T-helper 2 cell treated with Interferon-gamma antibody and Interleukin-4, amounts not matched to agents 100 ng/mL and 5 ng/mL, for 36 hours (primary cell): Measurements from ENCODE around the gene ACTRT2. TPM values are rescaled to one million over a fixed set of nuclear protein-coding genes. Genes with fewer than 3 reads are reported as not detected.

Experiments used
- intact Hi-C: fragments of 100-400 bp; cut with micrococcal nuclease; formaldehyde crosslinking; loops from one replicate; pipeline ENCODE4 v1.15.1; 2023
- total RNA-seq: library from RNA; stranded (reverse); gene quantifications from 2 replicates; pipeline ENCODE4 v1.2.3, GENCODE V29; 2022

ACTRT2 gene
- total RNA-seq, 1 donor from 2014 or later: not detected

DNA sequence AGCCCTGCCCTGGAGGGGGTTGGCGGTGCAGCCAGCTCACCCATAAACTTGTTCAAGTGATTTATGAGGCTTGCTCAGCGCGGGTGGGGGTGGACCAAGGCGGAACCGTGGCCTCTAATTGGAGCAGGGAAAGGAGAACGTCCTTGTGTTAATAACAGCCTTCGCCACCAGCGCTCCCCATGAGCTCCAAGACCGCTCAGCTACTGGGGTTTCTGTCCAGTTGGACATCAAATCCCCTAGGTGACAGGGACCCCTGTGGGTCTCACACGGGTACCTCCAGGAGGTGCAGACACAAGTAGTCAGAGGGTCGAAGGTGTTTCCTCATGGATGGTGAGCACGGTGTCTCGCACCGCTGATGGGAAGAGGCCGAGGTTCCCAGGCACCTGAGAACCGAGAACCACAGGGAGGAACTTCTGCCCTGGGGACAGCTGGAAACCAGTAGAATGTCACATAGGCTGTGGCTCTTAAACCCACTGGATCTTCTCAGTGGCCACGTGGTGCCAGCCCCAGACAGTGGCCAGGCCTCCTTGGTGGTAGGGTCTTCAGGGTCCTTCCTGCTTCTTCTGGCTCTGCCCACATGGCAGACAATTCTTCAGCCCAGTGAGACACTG, 3.7 kb upstream of the ACTRT2 start:
- intact Hi-C loops: no loop called here

DNA sequence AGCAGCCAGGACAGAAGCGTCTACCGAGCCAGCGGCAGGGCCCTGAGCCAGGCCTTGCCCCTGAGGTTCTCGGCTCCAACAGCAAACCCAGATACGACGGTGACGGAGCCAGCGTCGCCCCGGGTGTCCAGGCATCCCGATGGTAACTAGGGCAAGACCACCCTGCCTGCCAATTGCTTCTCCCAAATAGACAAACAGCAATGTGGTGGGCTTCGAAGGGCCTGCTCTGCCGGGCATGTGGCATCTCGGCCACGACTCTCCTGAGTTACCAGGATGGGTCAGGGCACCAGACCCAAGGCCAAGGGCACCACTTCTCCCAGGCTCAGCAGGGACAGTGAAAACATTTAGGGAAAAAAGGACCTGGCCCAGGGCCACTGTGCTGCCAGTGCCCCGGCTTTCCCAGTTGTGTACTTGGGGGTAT, 3.2 kb upstream of the ACTRT2 start:
- intact Hi-C loops: no loop called here

DNA sequence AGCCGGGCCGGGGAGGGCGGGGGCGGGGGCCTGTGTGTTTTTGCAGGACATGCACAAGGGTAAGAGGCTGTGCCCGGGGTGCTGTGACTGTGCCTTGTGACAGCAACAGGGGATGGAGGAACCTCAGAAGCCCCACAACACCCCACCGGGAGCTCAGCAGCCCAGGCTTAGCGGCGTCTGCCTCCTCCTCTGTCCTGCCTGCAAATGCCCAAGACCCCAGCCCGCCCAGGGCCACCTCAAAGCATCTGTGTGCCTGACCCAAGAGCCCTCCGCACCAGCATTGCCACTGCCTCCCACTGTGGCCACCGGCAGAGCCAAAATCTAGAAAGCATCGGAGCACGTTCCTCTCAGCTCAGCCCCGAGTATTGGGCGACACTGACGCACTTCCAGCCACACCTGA, 2.7 kb upstream of the ACTRT2 start:
- intact Hi-C loops: no loop called here

DNA sequence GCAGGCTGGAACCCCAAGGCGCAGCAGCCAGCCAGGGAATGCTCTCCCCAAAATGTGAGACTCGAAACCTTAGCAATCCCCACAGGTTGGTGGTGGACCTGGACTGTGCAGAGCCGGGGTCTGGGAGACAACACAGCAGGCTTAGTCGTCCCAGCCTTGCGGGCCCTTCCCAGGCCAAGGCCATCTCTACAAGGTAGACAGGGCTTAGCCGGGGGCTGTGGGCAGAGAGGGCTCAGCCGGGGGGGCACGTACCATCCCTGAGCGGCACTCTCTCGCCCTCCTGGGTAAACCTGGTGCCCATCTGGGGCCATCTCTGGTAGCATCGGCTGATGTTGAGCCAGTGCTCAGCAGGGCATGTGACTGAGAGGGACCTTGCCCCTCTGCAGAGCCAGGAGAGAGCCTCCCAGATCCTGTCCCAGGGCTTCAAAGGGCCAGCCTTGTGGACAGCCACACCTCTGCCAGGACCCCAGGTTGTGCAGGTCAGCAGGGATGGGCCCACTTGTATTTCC, 2.2 kb upstream of the ACTRT2 start:
- intact Hi-C loops: no loop called here

DNA sequence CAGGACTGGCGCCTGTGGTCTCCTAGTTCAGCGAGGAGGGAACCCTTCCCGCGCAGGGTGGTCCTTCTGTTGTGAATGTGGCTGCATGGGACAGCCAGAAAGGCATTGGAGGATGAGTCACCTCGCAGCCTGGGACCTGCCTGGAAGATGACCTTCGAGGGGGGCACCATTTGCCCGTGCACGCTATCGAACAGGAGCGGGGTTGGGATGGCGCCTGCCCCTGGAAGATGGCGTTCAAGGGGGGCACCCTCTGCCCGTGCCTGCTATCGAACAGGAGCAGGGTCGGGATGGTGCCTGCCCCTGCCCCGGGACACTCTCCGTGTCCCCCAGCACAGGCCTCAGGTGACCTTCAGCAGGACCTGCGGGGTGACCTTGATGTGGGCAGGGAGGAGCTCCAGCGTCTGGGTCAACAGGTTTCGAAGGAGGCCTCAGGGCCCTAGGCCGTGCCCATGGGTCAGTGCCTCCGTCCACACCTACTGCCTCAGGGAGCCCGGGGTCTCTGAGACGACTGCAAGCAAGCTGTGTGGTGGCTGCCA, 1.7 kb upstream of the ACTRT2 start:
- intact Hi-C loops: no loop called here

DNA sequence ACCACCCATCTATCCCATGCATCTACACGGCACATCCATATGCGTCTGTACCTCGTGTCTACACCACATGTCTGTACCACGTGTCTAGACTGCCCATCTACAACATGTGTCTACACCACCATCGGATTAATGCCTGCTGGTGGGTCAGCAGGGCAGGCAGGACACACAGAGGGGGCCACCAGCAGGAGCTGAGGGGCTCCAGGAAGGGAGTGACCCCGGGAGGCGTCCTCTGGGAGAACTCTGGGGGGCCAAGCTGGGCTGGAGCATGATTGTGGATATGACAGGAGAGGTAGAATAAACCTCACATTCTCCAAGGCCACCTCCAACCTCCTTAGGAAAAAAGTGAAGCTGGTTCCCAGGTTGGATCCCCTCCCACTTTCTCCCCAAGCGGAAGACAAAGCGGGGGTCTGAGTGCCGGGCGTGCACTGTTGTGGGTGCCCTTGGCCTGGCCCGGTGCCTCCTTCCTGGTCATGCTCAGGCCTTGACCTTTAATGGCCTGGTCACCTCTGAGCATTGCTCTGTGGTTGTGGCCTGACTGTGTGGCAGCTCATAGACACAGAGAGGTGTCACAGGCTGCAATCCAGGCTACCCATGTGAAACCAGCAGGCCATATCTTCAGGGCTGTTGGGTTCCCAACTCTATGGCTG, 881 bp upstream of the ACTRT2 start:
- intact Hi-C loops: no loop called here

DNA sequence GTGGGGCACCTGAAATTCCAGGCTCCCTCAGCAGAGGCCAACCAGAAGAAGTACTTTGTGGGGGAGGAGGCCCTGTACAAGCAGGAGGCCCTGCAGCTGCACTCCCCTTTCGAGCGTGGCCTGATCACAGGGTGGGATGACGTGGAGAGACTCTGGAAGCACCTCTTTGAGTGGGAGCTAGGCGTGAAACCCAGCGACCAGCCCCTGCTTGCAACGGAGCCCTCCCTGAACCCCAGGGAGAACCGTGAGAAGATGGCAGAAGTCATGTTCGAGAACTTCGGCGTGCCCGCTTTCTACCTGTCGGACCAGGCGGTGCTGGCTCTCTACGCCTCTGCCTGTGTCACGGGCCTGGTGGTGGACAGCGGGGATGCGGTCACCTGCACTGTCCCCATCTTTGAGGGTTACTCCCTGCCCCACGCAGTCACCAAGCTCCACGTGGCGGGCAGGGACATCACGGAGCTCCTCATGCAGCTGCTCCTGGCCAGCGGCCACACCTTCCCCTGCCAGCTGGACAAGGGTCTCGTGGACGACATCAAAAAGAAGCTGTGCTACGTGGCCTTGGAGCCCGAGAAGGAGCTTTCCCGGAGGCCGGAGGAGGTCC, 634 bp downstream of the ACTRT2 start:
- intact Hi-C loops: no loop called here

DNA sequence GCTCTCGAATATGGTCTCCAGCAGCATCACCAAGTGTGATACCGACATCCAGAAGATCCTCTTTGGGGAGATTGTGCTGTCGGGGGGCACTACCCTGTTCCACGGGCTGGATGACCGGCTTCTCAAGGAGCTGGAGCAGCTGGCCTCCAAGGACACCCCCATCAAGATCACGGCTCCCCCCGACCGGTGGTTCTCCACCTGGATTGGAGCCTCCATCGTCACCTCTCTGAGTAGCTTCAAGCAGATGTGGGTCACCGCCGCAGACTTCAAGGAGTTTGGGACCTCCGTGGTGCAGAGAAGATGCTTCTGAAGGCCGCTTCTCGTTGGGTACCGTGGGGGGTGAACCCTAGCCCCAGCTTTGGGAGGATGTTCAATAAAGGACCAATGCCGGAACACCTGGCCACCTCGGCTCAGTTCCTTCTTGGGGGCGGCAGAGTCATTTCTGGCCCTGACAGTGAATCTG, 1.3 kb downstream of the ACTRT2 start:
- intact Hi-C loops: no loop called here

DNA sequence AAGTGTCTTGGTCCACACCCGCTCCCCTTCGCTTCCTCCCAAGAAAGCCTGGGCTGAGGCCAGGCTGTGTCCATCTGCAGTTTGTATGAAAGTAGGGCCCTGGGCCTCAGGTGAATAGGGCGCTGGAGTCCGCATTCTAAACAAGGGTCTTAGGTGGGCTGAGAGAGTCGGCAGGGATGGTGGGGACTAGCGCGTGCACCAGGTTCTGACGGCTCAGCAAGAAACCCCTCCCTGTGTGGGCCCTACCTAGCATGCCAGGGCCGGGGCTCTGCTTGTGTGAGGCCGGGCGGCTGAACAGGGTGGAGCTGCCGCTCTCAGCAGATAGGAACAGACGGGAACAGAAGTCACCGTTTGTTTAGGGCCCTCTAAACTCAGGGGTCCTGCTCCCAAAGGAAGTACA, 1.7 kb downstream of the ACTRT2 start:
- intact Hi-C loops: no loop called here

DNA sequence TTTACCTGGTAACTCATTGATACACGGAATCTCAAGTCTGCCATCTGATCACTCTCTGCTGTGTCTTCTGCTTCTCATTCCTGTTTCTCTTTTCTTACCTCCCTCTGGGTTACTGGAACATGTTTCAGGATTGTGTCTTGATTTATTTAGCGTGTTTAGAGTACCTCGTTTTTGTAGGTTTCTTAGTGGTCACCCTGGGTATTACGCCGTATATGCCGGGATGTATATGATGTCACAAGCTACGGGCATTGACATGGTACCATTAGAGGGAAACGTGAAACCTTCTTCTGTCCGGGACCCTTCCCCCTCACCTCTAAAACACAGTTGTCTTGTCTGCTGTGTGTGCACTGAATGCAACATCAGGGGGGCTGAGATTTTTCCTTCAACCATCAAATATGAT, 2.8 kb downstream of the ACTRT2 start:
- intact Hi-C loops: no loop called here

DNA sequence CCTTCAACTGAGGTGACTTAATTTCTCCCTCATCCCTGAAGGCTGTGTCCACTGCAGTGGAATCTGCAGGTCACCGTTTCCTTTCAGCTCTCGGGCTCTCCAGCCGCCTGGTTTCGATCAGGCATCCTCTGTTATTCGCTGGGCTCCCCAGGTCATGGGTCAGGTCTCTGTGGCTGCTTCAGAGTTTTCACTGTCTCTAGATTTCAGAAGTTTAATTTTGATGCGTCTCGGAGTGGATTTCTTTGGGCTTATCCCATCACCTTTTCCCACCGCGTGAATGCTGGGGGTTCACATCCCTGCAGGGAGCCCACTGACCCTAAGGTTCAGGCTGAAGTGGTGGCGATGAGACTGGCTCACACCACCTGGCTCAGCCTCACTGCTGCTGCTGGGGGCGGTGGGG, 3.3 kb downstream of the ACTRT2 start:
- intact Hi-C loops: no loop called here

DNA sequence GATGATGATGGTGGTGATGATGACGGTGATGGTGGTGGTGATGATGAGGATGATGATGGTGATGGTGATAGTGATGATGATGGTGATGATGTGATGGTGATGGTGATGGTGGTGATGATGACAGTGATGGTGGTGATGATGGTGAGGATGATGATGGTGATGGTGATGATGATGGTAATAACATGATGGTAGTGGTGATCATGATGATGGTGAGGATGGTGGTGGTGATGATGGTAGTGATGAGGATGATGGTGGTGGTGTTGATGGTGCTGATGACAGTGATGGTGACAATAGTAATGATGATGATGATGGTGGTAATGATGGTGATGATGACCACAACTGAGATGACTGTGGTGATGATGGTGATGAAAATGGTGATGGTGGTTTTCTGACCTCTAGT, 4.9 kb downstream of the ACTRT2 start:
- intact Hi-C loops: no loop called here

DNA sequence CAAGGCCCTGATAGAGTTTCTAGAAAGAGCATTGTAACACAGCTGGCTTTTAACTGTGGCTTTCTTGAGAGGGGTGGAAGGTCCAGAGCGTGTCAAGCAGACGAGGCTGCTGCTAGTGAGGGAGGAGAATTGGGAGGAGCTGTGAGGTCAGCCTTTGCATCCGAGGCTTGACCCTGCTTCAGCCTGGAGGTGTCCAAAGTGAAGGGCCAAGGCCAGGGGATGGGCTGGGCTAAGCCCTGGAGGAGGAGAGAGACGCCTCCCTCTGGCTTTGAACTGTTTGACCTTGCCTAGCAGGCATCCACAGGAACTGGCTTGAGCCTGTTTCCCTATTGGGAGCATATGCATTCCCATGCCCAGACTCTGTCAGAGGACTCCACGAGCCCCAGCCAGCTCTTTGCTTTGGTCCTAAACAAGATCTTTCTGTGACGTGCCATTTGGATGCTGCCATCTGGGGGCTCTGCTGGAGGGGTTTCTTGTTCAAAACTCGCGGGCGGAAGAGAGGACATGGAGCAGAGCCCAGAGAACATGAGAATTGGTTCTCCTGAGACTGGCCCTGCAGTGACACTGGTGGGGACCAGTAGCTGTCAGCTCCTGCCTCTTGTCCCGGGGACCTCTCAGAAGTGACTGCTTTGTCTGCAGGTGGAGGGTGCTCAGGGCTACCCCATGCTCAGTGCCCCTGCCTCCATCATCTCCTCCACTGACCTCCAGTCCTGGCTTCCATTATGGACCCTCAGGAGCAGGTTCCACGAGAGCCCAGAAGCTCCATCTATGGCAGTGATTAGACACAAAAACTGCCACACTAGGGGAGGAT, 5.5 kb downstream of the ACTRT2 start:
- intact Hi-C loops: no loop called here

DNA sequence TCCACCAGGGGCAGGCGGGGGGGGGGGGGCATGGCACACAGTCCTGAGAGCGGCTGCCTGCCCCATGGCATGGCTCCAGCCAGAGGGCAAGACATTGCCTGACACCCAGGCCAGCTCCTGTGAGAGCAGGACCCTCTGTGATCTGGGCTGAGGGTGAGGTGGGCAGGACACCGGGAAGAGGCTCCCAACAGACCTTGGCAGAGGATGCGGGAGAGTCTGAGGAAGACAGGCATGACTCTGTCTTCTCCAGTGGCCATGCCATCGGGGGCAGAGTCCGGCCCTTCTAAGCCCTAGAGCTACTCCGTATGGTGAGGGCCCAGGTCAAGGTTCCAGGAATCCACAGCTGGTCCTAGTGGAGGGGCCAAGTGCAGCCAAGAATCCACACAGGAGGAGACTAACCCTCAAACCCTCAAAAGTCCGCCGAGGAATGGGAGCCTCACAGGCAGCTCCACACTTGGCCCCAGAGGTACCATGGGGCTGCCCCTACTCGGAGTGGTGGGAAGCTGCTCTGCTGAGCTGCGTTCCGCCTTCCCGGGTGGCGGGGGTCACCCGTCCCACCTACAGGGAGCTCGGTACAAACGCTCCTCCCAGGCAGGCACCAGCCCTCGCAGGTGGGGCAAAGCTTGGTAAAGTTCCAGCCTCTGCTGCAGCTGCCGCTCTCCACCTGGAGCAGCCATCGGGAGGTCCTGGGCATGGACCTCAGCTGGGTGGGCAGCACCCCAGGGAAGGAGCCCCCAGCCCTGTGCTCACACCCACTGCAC, 6.5 kb downstream of the ACTRT2 start:
- intact Hi-C loops: no loop called here

DNA sequence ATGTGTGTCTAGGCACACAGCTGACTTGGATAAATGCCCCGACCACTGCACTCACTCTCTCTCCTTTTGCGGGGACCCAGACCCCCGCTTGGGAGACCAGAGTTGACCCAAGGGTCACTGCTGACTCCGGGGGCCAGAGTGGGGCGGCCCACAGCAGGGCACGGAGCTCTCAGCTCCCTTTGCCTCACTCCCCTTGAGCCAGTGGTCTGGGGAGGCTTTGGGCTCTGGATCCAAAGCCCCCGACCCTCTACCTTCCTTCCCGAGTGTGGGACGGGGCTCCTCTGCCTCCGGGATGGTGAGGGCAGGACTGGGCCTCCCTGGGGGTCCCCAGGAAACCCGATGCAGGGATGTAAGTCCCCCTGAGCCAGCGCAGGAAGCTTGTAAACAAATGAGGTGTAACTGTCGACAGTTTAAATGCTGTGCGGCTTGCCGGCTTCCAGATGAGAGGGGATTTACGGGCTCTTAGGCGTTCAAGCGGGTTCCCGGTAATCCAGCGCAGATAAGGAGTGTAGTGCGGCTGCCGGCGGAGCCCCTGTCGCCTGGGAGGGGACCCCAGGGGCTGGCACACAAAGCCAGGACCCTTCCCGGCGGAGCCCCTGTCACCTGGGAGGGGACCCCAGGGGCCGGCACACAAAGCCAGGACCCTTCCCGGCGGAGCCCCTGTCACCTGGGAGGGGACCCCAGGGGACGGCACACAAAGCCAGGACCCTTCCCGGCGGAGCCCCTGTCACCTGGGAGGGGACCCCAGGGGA, 7.4 kb downstream of the ACTRT2 start:
- intact Hi-C loops: no loop called here

DNA sequence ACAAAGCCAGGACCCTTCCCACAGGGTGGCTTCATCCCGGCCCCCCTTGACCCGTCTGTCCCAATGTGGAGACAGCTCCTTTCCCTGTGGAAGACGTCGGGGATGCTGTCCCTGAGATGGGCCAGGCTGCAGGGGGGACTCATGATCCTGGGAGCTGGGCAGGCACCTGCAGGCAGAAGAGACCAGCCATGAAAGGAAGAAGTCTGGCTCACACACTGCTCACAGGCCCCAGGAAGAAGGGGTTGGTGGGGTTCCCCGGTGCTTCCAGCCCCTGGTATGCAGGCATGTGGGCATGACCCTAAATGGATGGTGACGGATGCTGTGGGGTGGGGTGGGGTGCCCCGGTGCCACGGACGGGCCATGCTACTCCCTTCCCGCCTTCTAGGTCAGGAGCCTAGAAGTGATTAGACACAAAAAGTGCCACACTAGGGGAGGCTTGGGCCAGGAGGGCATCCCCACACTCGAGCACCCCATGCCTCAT, 8.3 kb downstream of the ACTRT2 start:
- intact Hi-C loops: no loop called here

DNA sequence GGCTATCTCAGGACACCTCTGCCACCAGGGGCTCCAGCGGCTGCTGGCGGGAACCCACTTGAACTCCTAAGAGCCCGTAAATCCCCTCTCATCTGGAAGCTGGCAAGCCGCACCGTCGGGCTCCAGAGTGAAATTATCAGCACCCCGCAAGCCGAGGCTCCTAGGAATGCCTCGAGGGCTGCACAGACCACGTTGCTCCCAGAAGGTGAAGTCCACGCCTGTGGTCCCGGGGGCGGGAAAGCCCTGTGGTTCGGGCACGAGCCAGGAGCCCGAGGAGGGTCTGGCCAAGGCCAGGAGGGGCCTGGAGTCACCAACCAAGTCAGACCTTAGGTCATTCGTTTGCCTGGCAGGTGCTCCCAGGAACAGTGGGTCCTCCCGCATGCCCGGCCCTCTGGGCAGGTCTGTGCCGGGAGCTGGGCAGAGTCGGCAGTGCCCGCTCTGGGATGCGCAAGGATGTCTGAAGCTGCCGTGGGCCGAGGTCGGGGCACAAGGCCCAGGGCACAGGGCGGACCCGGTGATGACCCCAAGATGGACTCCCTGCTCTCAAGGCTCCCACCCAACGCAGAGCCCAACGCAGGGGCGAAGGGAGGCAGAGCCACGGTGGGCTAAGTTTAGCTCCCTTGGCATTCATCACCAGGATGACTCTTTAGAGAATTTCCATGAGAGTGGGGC, 8.9 kb downstream of the ACTRT2 start:
- intact Hi-C loops: no loop called here

DNA sequence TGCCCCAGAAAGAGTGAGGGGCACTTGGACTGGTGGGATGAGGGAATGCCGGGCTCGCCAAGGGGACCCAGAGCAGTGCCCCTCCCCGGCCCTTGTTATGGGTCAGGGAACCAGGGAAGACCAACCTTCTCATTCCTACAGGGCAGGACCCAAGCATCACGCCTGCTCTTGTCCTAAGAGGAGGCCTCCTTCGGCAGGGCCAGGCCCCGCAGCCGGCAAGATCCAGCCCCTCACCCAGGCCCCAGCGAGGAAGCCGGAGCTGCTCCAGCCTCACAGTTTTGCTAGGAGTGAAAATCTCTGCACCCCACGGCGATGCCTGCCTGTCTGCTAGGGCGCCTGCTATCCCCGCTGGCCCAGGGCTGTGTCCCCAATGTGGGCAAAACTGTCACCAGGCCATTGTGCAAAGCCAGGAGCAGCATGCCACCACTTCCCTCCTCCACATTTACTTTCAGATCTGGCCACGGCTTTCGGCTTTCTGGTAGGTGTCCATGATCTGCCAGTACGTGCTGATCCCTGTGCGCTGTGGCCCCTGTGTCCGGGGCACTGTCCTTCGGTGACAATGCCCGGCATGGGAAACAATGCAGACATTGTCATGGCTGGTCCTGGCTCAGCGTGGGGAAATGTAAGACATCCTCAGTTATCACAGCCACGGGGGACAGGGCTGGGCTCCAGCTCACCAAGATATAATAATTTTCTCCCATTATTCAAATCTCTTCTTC, 9.6 kb downstream of the ACTRT2 start:
- intact Hi-C loops: no loop called here
